Kidney tubule cell (primary cell): Measurements from ENCODE around the gene AHCTF1.
"Not testable (repeated sequence)": the region's sequence is repeated elsewhere in the genome, so short reads cannot be mapped to it uniquely, and the experiment has no call there.

ENCODE experiments used
- DNase-seq: peaks from one replicate; pipeline ENCODE4 v3.0.0-alpha.2; 2018; ENCODE audit warnings: low spot score

AHCTF1 gene

DNA sequence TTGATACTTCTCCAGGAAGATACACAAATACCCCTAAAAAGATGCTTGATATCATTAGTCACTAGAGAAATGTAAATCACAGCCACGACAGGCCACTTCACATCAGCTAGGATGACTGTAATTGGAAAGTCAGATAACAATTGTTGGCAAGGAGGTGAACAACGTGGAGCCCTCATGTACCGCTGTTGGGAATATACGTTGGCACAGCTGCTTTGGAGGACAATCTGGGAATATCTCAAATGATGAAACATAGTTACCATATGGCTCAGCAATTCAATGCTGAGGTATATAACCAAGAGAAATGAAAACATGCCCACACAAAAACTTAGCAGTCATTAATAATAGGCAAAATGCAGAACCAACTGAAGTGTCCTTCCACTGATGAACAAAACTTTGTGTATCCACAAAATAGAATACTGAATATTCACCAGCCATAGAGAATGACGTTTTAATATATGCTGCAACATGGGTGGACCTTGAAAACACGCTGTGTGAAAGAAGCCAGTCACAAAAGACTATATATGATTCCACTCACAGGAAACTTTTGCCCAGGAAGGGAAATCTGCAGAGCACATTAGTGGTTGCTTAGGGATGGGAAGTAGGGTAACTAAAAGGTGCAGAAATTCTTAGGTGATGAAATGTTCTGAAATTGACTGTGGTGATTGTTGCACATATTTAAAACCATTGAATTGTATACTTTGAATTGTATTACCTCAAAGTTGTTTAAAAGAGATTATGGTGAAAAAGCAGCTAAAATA, 95.4 kb downstream of the AHCTF1 start:
- DNase-seq, result no peak

DNA sequence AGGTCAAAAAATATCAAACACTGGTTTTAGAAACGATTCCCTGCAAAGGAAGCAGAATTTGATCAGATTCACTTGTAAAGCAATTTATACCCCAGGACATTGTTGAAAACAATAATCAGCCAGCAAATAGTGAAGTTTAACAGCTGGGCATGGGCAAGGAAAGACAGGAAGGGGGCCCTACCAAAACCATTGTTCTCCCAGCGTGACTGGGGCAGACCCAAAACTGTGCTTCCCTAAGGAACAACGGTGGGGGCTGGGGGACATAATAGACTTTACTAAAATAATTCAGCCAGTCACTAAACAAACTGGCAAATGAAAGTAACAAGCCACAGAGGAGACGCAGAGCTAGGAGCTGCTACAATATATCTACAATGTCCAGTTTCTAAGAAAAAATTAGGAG, 100.2 kb downstream of the AHCTF1 start:
- no peak for DNase-seq

DNA sequence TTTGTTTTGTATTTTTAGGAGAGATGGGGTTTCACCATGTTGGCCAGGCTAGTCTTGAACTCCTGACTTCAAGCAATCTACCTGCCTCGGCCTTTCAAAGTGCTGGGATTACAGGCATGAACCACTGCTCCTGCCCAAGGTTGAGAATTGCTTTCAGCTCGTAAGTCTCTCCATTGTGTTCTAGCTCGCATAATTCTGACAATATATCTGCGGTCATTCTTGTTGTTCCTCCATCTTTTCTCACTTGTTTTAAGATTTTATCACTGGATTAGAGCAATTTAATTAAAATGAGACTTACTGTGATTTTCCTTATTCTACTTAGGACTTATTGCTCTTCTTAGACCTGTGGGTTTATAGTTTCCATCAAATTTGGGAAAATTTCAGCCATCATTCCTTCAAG, 102.9 kb downstream of the AHCTF1 start:
- DNase-seq, result no peak

GRCh38 chr1:246827396-246827795, 104.4 kb downstream of the AHCTF1 start:
- DNase-seq, result no peak

- no peak for DNase-seq
These were observed 106.1 kb downstream of the AHCTF1 start for GRCh38 chr1:246825557-246826175.

- no peak for DNase-seq
These were observed 107.2 kb downstream of the AHCTF1 start for GRCh38 chr1:246824541-246824940.

DNA sequence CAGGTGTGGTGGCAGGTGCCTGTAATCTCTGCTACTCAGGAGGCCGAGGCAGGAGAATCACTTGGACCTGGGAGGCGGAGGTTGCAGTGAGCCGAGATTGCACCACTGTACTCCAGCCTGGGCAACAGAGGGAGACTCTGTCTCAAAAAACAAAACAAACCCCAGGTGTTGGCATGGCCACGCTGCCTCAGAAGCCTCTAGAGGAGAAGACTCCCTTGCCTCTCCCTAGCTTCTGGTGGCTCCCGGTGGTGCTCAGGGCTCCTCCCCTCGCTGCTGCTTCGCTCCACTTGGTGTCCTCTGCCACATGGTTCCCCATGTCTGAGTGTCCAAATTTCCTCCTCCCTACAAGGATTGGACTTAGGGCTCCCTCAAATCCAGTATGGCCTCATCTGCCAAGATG, 109.6 kb downstream of the AHCTF1 start:
- DNase-seq, result not testable (repeated sequence)

GRCh38 chr1:246820666-246821065, 111.1 kb downstream of the AHCTF1 start:
- DNase-seq, result no peak

GRCh38 chr1:246817778-246818177, 114.0 kb downstream of the AHCTF1 start:
- not testable (repeated sequence) for DNase-seq

- DNase-seq, result no peak
These were observed 116.0 kb downstream of the AHCTF1 start for GRCh38 chr1:246815693-246816270.

DNA sequence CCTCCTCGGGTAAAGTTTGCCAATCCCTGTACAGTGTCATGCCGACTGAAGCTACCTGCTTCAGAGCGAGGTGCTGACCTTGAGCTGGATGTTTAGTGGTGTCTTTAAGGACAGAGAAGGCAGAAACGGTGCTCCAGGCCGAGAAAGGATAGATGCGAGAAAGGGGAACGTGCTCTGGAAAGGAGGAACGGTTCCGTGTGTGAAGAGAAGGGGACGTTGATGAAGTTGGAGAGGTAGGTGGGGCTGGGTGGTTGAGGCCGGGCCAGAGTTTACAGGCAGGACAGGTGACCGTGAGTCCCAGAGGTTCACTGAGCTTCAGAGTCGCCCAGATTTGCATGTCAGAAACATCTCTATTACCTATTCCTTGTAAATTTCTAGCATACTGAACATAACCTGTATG, 116.9 kb downstream of the AHCTF1 start:
- DNase-seq, result no peak

GRCh38 chr1:246813325-246813724, 118.4 kb downstream of the AHCTF1 start:
- DNase-seq, result not testable (repeated sequence)

- no peak for DNase-seq
These were observed 119.8 kb downstream of the AHCTF1 start for GRCh38 chr1:246811985-246812384.

DNA sequence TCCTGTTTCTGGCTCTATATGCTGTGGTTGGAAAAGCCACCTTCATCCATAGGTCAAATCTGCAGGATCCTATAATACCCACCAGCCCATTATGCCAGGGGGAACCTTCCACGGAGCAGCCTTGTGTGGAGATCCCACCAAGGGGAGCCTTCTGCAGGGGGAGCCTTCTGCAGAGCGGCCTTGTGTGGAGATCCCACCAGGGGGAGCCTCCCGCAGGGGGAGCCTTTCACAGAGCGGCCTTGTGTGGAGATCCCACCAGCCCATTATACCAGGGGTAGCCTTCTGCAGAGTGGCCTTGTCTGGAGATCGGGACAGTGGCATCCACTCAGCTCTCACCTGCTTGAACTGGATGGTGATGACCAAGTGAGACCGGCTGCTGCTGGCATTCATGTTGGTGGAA, 122.3 kb downstream of the AHCTF1 start:
- DNase-seq, result no peak

DNA sequence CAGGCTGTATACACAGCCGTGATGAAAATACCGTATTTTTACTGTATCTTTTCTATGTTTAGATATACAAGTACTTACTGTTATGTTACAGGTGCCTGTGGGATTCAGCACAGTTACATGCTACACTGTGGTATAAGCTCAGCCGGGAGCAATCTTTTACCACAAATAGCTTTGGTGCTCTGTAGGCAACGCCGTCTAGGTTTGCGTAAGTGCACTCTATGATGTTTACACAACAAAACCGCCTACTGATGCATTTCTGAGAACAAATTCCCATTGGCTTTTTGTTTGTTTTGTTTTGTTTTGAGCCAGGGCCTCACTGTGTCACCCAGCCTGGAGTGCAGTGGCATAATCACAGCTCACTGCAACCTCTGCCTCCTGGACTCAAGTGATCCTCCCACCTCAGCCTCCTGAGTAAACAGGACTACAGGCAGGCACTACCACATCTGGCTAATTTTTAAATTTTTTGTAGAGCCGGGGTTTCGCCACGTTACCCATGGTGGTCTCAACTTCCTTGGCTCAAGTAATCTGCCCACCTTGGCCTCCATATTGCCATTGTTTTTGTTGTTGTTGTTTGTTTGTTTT, 126.5 kb downstream of the AHCTF1 start:
- DNase-seq, result no peak

DNA sequence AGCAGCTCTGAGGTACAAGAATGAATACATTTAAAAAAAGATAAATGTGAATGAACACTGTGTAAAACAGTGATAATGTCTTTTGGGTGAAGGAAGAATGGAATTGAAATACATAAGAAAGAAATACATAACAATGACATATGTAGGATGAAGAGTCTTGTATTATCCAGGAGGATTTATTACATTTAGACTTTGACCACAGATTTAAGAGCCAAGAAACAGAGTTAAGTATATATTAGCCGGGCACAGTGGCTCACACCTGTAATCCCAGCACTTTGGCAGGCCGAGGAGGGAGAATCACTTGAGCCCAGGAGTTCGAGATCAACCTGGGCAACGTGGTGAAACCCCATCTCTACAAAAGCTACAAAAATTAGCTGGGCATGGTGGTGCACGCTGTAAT, 127.9 kb downstream of the AHCTF1 start:
- no peak for DNase-seq

DNA sequence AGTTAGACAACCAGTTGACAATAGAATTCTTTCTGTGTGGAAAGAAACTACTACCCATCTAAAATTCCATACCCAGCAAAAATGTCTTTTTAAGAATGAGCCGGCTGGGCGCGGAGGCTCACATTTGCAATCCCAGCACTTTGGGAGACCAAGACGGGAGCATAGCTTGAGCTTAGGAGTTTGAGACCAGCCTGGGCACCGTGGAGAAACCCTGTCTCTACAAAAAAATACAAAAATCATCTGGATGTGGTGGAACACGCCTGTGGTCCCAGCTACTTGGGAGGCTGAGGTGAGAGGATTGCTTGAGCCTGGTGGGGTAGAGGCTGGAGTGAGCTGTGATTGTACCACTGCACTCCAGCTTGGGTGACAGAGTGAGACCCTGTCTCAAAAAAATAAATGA, 128.4 kb downstream of the AHCTF1 start:
- DNase-seq, result no peak

GRCh38 chr1:246801241-246802020, 130.3 kb downstream of the AHCTF1 start:
- DNase-seq, result no peak

- no peak for DNase-seq
These were observed 131.0 kb downstream of the AHCTF1 start for GRCh38 chr1:246800756-246801155.

GRCh38 chr1:246800356-246800755, 131.4 kb downstream of the AHCTF1 start:
- DNase-seq, result no peak

DNA sequence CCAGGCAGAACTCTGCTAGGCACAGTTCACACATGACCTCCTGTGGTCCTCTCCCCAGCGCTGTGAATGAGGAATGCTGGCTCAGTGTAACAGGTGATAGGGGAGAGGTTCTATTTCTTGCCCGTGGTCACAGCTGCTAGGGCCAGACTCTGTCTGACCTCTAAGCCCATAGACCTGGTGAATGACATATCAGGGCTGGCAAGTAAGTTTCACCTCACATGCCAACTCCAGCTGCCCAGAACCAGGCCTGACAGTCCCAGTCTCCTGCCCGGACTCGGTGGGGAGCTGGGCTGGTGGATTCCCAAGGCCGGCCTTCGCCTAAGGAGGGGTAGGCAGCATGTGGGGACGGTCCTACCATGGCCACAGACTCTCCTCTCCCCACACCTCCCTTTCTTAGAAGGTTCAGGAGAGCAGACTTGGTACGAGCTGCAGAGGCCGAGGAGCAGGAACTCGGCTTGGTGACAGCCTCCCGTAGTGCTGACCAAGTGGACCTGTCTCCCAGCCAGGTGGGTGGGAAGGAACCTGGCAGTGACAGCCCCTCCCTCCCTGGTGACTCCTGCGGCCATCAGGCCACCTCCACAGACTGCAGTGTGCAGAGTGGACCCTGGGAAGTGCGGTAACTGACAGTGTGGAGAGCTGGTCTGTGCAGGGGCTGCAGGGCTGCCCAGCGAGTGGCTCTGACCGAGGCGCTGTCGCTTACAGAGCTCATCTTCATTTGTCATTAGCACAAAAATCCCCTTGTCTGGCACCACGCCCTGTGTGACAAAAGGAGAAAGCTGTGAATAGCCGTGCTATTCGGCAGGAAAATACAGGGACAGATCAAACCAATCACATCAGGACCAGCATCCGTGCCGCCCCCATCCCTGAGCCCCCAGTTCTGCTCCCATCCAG, 132.9 kb downstream of the AHCTF1 start:
- no peak for DNase-seq
